ENCODE data around the gene RNF152.

GRCh38 chr18:61935362-61935761, 42.6 kb upstream of the RNF152 start:
- TF ChIP-seq CTCF (IDR thresholded peaks at IDR 0.05) (no peak), POLR2AphosphoS5 (IDR thresholded peaks at IDR 0.05; ENCODE audit: low read depth, low read length) (no peak), REST (IDR thresholded peaks at IDR 0.05; ENCODE audit: insufficient read depth in 1 of 2, low read depth in 2 of 2, low read length in 1 of 2) (no peak), SIN3A (IDR thresholded peaks at IDR 0.05; ENCODE audit: borderline replicate concordance, insufficient read depth, low read depth, low read length) (no peak)

All from Panc1 (cell line).